WTC11 (cell line): Measurements from ENCODE around the gene ALPI. TPM values are rescaled to one million over a fixed set of nuclear protein-coding genes. Genes with fewer than 3 reads are reported as not detected.

ENCODE experiments used
- ATAC-seq: fragments of 200-7000 bp; cut with Tn5 transposase; 2 replicates; pipeline ENCODE4 v1.10.0; 2021; ENCODE audit warnings: mild to moderate bottlenecking, moderate library complexity
- CTCF ChIA-PET: fragments of 300-600 bp; sonication (Branson Sonifier 250); formaldehyde crosslinking; loops from one replicate; lab custom pipeline; 2021; ENCODE audit warnings: antibody characterized with exemption; lab: Charles Lee
- POLR2A ChIA-PET: fragments of 350-600 bp; sonication (Branson Sonifier 250); formaldehyde crosslinking; loops from one replicate; lab custom pipeline; 2021; ENCODE audit warnings: antibody characterized with exemption; lab: Charles Lee
- DNase-seq: peaks from one replicate; pipeline ENCODE4 v3.0.0; 2021; ENCODE audit warnings: low spot score
- H3K27ac Mint-ChIP-seq: 2 replicates; pipeline ENCODE4 v1.8.0; 2021; ENCODE audit warnings: mixed read lengths
- H3K27me3 Mint-ChIP-seq: 2 replicates; pipeline ENCODE4 v1.8.0; 2021; ENCODE audit warnings: low read depth, mild to moderate bottlenecking, moderate library complexity, mixed read lengths
- H3K36me3 Mint-ChIP-seq: 2 replicates; pipeline ENCODE4 v1.8.0; 2021; ENCODE audit warnings: mixed read lengths
- H3K4me1 Mint-ChIP-seq: 2 replicates; pipeline ENCODE4 v1.8.0; 2022; ENCODE audit warnings: mixed read lengths
- H3K4me3 Mint-ChIP-seq: 2 replicates; pipeline ENCODE4 v1.8.0; 2021; ENCODE audit warnings: mild to moderate bottlenecking, moderate library complexity, mixed read lengths
- H3K9me3 Mint-ChIP-seq: 2 replicates; pipeline ENCODE4 v1.8.0; 2021; ENCODE audit warnings: mixed read lengths
- ATF3 ChIP-seq: sonication (generic); formaldehyde crosslinking; conservative IDR thresholded peaks from 2 replicates; pipeline ENCODE4 v1.8.1; 2022; ENCODE audit warnings: mild to moderate bottlenecking, missing genetic modification reagents
- CDX4 ChIP-seq: fragments of 250-450 bp; sonication (Bioruptor Pico); IDR thresholded peaks from 2 replicates; pipeline ENCODE4 v1.9.0; 2021; ENCODE audit warnings: moderate library complexity, mild to moderate bottlenecking, inconsistent platforms, borderline replicate concordance
- E2F4 ChIP-seq: sonication (generic); formaldehyde crosslinking; IDR thresholded peaks from 2 replicates; pipeline ENCODE4 v1.8.1; 2022; ENCODE audit warnings: low read depth, mild to moderate bottlenecking, moderate library complexity, missing genetic modification reagents, borderline replicate concordance
- ESRRA ChIP-seq: sonication (generic); formaldehyde crosslinking; IDR thresholded peaks from 2 replicates; pipeline ENCODE4 v1.8.1; 2022; ENCODE audit warnings: mild to moderate bottlenecking, missing genetic modification reagents, borderline replicate concordance
- FOXJ3 ChIP-seq: sonication (generic); formaldehyde crosslinking; IDR thresholded peaks from 2 replicates; pipeline ENCODE4 v1.9.0; 2021; ENCODE audit warnings: missing genetic modification reagents, mild to moderate bottlenecking, borderline replicate concordance
- FOXP1 ChIP-seq: sonication (generic); formaldehyde crosslinking; IDR thresholded peaks from 2 replicates; pipeline ENCODE4 v1.8.0; 2022; ENCODE audit warnings: missing genetic modification reagents, mild to moderate bottlenecking, moderate library complexity, borderline replicate concordance
- FOXP4 ChIP-seq: sonication (generic); formaldehyde crosslinking; IDR thresholded peaks from 2 replicates; pipeline ENCODE4 v1.8.0; 2022; ENCODE audit warnings: mild to moderate bottlenecking, missing genetic modification reagents
- HMGA2 ChIP-seq: fragments of 250-450 bp; sonication (Bioruptor Pico); IDR thresholded peaks from 2 replicates; pipeline ENCODE4 v1.4.0; 2021; ENCODE audit warnings: mild to moderate bottlenecking, moderate library complexity
- JUN ChIP-seq: sonication (generic); formaldehyde crosslinking; IDR thresholded peaks from 2 replicates; pipeline ENCODE4 v1.8.0; 2023; ENCODE audit warnings: mild to moderate bottlenecking, missing genetic modification reagents
- MXD4 ChIP-seq: fragments of 250-450 bp; sonication (Bioruptor Pico); IDR thresholded peaks from 2 replicates; pipeline ENCODE4 v1.8.0; 2021; ENCODE audit warnings: mild to moderate bottlenecking, moderate library complexity, borderline replicate concordance
- NFE2L1 ChIP-seq: sonication (generic); formaldehyde crosslinking; IDR thresholded peaks from 2 replicates; pipeline ENCODE4 v1.8.1; 2023; ENCODE audit warnings: missing genetic modification reagents
- NR3C1 ChIP-seq: sonication (generic); formaldehyde crosslinking; conservative IDR thresholded peaks from 2 replicates; pipeline ENCODE4 v1.8.1; 2023; ENCODE audit warnings: low read depth, mild to moderate bottlenecking, missing genetic modification reagents
- RELA ChIP-seq: sonication (generic); formaldehyde crosslinking; IDR thresholded peaks from 2 replicates; pipeline ENCODE4 v1.8.1; 2022; ENCODE audit warnings: missing genetic modification reagents, mild to moderate bottlenecking, borderline replicate concordance
- TP53 ChIP-seq: sonication (generic); formaldehyde crosslinking; IDR thresholded peaks from 2 replicates; pipeline ENCODE4 v1.8.1; 2023; ENCODE audit warnings: mild to moderate bottlenecking, missing genetic modification reagents
- ZNF138 ChIP-seq: sonication (generic); formaldehyde crosslinking; conservative IDR thresholded peaks from 2 replicates; pipeline ENCODE4 v1.8.1; 2022; ENCODE audit warnings: mild to moderate bottlenecking, moderate library complexity, missing genetic modification reagents
- ZNF219 ChIP-seq: sonication (generic); formaldehyde crosslinking; IDR thresholded peaks from 2 replicates; pipeline ENCODE4 v1.8.0; 2023; ENCODE audit warnings: missing genetic modification reagents, mild to moderate bottlenecking, borderline replicate concordance
- ZNF263 ChIP-seq: sonication (generic); formaldehyde crosslinking; IDR thresholded peaks from 2 replicates; pipeline ENCODE4 v1.8.1; 2022; ENCODE audit warnings: low read depth, mild to moderate bottlenecking, moderate library complexity, missing genetic modification reagents
- ZNF281 ChIP-seq: sonication (generic); formaldehyde crosslinking; IDR thresholded peaks from 2 replicates; pipeline ENCODE4 v1.8.0; 2023; ENCODE audit warnings: mild to moderate bottlenecking, missing genetic modification reagents
- total RNA-seq: library from RNA; stranded (reverse); gene quantifications from 3 replicates; pipeline ENCODE4 v1.2.3, GENCODE V29; 2021

ALPI gene
- total RNA-seq, 1 experiment from 2014 or later, result not detected

- Mint-ChIP-seq H3K27me3 (peaks cover 6% of the 10 kb centered on the region), H3K9me3 (peaks cover 11% of the 10 kb centered on the region), H3K36me3 (no peaks in the 10 kb centered on the region), H3K4me3 (no peak overlapping the region), H3K4me1 (no peaks in the 10 kb centered on the region), H3K27ac (no peak overlapping the region)
- ATAC-seq, result no peak
- TF ChIP-seq TP53 (CRISPR knock-in tag), result no peak
- TF ChIP-seq HMGA2 (CRISPR knock-in tag), result peak; percentile 85
- CTCF ChIA-PET, result interaction anchor here (1.0 to 6.2 kb wide), 7 partner anchors 11 to 114 kb away, joined by 3 to 53 read pairs (median 4); partner anchors contain the start of gene PRSS56
- POLR2A ChIA-PET, result no interaction called here
- DNase-seq, result no peak
Observed at GRCh38 chr2:232465061-232465460, 9.1 kb downstream of the ALPI start.

DNA sequence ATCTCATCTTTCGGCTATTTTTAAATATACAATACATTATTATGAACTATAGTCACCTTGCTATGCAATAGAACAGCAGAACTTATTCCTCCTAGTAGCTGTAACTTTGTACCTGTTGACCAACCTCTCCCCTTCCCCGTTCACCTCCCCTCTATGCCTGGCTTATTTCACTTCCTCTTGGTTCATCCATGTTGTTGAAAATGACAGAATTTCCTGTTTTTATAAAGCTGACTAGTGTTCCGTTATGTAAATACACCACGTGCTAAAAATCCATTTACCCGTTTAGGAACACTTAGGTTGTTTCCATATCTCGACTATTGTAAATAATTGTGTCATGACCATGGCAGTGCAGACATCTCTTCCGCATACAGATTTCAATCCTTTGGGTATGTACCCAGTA lies 10.3 kb downstream of the ALPI start:
- H3K4me3 Mint-ChIP-seq, result no peak overlapping the region
- no peak for DNase-seq
- no peaks in the 10 kb centered on the region for H3K36me3 Mint-ChIP-seq
- H3K4me1 Mint-ChIP-seq, result no peaks in the 10 kb centered on the region
- peaks cover 11% of the 10 kb centered on the region for H3K9me3 Mint-ChIP-seq
- CTCF ChIA-PET, result no interaction called here
- peaks cover 11% of the 10 kb centered on the region for H3K27me3 Mint-ChIP-seq
- POLR2A ChIA-PET, result interaction anchor here (0.7 kb wide), 1 partner anchor 229 kb away, joined by 3 read pairs; no protein-coding TSS in a partner anchor
- no peak for TF ChIP-seq NR3C1 (CRISPR knock-in tag)
- no peak for TF ChIP-seq ATF3 (CRISPR knock-in tag)
- TF ChIP-seq ESRRA (CRISPR knock-in tag), result no peak
- no peak for TF ChIP-seq CDX4 (CRISPR knock-in tag)
- TF ChIP-seq E2F4 (CRISPR knock-in tag), result no peak
- no peak for TF ChIP-seq FOXP4 (CRISPR knock-in tag)
- TF ChIP-seq NFE2L1, result no peak
- no peak for TF ChIP-seq MXD4
- TF ChIP-seq ZNF263 (CRISPR knock-in tag), result no peak
- TF ChIP-seq ZNF138 (CRISPR knock-in tag), result no peak
- no peak for TF ChIP-seq JUN (CRISPR knock-in tag)
- no peak for TF ChIP-seq FOXP1 (CRISPR knock-in tag)
- TF ChIP-seq RELA (CRISPR knock-in tag), result no peak
- TF ChIP-seq ZNF219, result no peak
- no peak for TF ChIP-seq FOXJ3 (CRISPR knock-in tag)
- TF ChIP-seq ZNF281 (CRISPR knock-in tag), result no peak
- no peak overlapping the region for H3K27ac Mint-ChIP-seq
- ATAC-seq, result no peak
